Right atrium auricular region (tissue), 2 donors: ENCODE results near the gene MXRA8. TPM values are rescaled to one million over a fixed set of nuclear protein-coding genes. Genes with fewer than 3 reads are reported as not detected.

ENCODE experiments used
- DNase-seq: peaks from one replicate; pipeline ENCODE4 v3.0.0-alpha.2; 2019; ENCODE audit warnings: low spot score
- H3K27ac ChIP-seq, 2 donors: fragments of 200-600 bp; sonication (generic); 1 replicate in 1 of 2; 2 replicates in 1 of 2; pipeline ENCODE4 v1.5.1; 2016 to 2019
- H3K27me3 ChIP-seq, 2 donors: fragments of 200-600 bp; sonication (generic); one replicate each; pipeline versions ENCODE4 v1.5.1 to v1.6.0; 2017 to 2019
- H3K36me3 ChIP-seq: fragments of 200-600 bp; sonication (generic); one replicate; pipeline ENCODE4 v1.5.1; 2016
- H3K4me1 ChIP-seq, 2 donors: fragments of 200-600 bp; sonication (generic); one replicate each; pipeline versions ENCODE4 v1.5.1 to v1.6.0; 2017 to 2019
- H3K4me3 ChIP-seq, 2 donors: fragments of 200-600 bp; sonication (generic); 1 replicate in 1 of 2; 2 replicates in 1 of 2; pipeline ENCODE4 v1.5.1; 2017 to 2019; ENCODE audit warnings: mild to moderate bottlenecking in 1 of 2, moderate library complexity in 1 of 2
- H3K9me3 ChIP-seq, 2 donors: fragments of 200-600 bp; sonication (generic); one replicate each; pipeline ENCODE4 v1.5.1; 2019
- CTCF ChIP-seq, 2 donors: fragments of 200-600 bp; sonication (generic); IDR thresholded peaks; one replicate each; pipeline ENCODE4 v1.5.1; 2019; ENCODE audit warnings: antibody characterized with exemption in 2 of 2
- total RNA-seq, 2 donors: library from RNA; depleted of rRNA; stranded (reverse); fragments of >200 nt; gene quantifications; one replicate each; pipeline ENCODE4 v1.1.0, GENCODE V29; 2016

Gene MXRA8
- total RNA-seq, 2 donors from 2014 or later: 53.4 to 58.6 TPM

DNA sequence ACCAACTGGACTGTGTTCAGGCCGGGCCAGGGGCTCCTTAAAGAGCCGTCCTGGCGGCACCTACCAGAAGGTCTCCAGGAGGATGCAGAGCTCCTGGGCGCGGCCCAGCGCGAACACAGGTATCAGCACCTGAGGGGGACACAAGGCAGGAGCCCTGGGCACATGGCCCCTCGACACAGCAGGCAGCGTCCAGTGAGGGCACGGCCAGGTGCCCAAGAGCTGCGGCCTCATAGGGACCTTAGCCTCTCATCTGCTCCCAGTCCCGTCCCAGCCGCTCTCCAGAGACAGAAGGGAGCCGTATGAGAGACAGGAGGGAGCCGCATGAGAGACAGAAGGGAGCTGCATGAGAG lies 44.1 kb downstream of the MXRA8 start:
- peaks cover 0 to 18% of the 10 kb centered on the region in 2 donors for H3K4me1 ChIP-seq
- H3K27me3 ChIP-seq: no peaks in the 10 kb centered on the region
- TF ChIP-seq CTCF (IDR thresholded peaks at IDR 0.05): no peak
- peaks cover 60% of the 10 kb centered on the region for H3K36me3 ChIP-seq
- no peak for DNase-seq
- no peaks in the 10 kb centered on the region for H3K9me3 ChIP-seq
- H3K27ac ChIP-seq: no peak overlapping the region
- H3K4me3 ChIP-seq: no peak overlapping the region

DNA sequence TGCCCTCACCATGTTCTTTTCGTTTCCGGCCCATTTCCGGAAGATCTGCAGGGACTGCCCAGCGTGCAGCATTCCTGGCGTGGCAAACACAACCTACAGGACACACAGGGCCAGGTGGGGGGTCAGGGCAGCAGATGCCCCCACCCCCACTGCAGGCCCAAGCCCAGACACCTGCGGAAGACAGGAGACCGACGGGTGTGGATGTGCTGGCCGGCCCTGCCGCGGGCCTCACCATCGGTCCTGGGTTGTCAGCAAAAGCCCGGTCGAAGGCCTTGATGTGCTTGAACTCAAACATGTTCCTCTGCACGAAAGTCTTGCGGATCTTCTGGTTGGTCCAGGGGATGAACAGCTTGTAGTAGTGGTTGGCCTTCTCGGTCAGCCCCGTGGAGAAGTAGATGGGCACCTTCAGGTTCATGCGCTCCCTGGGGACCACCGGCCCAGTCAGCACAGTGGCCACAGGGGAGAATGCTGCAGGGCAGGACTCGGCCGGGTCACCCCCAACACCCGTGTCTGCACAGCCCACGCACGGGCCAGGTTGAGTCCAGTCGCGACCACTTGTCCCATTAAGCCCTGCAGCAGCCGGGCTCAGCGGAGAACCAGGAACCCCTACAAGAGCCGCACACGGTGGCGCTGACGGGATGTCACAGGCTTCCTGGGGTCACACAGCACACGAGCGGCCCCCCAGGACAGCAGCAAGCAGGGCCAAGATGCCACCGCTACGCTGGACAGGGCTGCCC lies 44.7 kb downstream of the MXRA8 start:
- H3K9me3 ChIP-seq: no peaks in the 10 kb centered on the region
- H3K36me3 ChIP-seq: peaks cover 55% of the 10 kb centered on the region
- TF ChIP-seq CTCF (IDR thresholded peaks at IDR 0.05): no peak
- no peak for DNase-seq
- H3K4me3 ChIP-seq: no peak overlapping the region
- no peak overlapping the region for H3K27ac ChIP-seq
- H3K27me3 ChIP-seq: no peaks in the 10 kb centered on the region
- H3K4me1 ChIP-seq: peaks cover 0 to 23% of the 10 kb centered on the region in 2 donors

- no peak for DNase-seq
- peaks cover 55% of the 10 kb centered on the region for H3K36me3 ChIP-seq
- H3K27ac ChIP-seq: no peak overlapping the region
- H3K4me3 ChIP-seq: no peak overlapping the region
- no peaks in the 10 kb centered on the region for H3K27me3 ChIP-seq
- no peaks in the 10 kb centered on the region for H3K9me3 ChIP-seq
- TF ChIP-seq CTCF (IDR thresholded peaks at IDR 0.05): no peak
- H3K4me1 ChIP-seq: peaks cover 0 to 19% of the 10 kb centered on the region in 2 donors
Observed at GRCh38 chr1:1312450-1313314, 45.7 kb downstream of the MXRA8 start.

DNA sequence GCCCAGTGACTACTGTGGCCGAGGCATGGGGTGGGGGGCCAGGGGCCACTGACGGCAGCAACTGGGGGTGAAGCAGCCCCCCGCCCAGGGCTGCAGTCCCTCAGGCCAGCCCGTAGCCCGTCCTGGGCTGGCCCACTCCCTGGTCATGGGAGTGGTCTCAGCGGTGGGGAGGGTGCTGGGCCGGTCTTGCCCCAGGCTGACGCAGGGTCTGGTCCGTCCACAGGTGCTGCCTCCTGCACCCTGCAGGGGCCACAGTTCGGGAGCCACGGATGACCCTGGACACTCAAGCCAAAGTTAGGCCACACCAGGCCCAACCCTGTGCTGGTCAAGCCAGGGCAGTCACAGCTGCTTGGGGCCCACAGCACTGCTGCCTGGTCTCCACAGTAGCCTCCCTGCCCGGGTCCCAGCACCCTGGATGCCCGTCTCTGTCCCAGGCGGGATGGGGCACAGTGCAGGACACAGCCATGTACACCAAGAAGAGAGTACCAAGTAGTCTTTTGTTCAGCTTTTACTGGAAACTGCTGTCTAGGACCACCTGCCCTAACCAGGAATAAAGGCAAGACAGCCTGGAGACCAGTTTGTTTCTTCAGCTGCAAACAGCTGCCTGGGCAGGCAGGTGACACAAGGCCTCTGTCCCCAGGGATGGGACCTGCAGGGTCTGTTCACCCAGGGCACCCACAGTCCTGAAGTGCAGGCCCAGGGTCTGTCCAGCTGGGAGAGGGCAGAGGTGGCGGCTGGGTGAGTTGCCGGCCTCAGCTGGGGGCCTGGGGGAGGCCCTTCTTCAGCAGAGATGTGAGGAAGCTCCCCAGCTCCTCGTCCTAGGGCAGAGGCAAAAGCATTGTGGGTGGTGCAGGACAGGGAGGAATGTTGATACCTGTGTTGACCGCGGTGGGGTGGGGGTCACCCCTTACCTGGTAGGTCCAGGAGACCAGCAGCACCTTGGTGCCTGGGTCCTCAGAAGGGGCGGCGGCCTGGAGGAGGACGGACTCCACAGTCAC lies 46.9 kb downstream of the MXRA8 start:
- TF ChIP-seq CTCF (IDR thresholded peaks at IDR 0.05): no peak
- no peaks in the 10 kb centered on the region for H3K27me3 ChIP-seq
- no peaks in the 10 kb centered on the region for H3K9me3 ChIP-seq
- H3K36me3 ChIP-seq: peaks cover 48% of the 10 kb centered on the region
- H3K4me3 ChIP-seq: no peak overlapping the region
- no peak for DNase-seq
- H3K27ac ChIP-seq: no peak overlapping the region
- H3K4me1 ChIP-seq: peaks cover 0 to 24% of the 10 kb centered on the region in 2 donors

DNA sequence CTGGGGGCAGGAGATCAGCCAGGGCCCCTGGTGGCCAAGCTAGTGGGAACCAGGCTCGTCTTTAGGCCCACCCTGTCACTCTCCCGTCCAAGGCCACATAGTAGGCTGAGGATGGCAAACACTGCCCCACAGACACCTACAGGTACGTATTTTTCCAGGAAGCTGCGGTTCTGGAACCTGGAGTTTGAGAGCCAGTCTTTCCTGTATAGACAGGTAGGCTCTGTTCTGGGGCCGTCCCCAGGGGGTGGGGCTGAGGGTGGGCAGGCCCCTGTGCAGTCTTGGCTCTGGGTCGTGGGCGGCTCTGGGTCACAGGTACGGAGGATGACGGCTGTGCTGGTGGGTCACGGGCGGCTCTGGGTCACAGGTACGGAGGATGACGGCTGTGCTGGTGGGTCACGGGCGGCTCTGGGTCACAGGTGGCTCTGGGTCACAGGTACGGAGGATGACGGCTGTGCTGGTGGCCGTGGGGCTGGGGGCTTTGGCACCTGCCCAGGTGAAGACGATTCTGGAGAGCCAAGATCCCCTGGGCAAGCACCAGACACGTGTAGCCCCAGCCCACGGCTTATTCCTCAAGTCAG lies 47.8 kb downstream of the MXRA8 start:
- H3K27me3 ChIP-seq: no peaks in the 10 kb centered on the region
- TF ChIP-seq CTCF (IDR thresholded peaks at IDR 0.05): no peak
- H3K4me3 ChIP-seq: no peak overlapping the region
- H3K9me3 ChIP-seq: no peaks in the 10 kb centered on the region
- peaks cover 0 to 32% of the 10 kb centered on the region in 2 donors for H3K4me1 ChIP-seq
- H3K36me3 ChIP-seq: peaks cover 43% of the 10 kb centered on the region
- no peak overlapping the region for H3K27ac ChIP-seq
- DNase-seq: no peak
